Pancreas (tissue), 10 donors: Measurements from ENCODE around the gene SCAMP1. TPM values are rescaled to one million over a fixed set of nuclear protein-coding genes. Genes with fewer than 3 reads are reported as not detected.

Source experiments
- ATAC-seq, 4 donors: fragments of 200-7000 bp; cut with Tn5 transposase; one replicate each; pipeline versions ENCODE4 v1.8.0 to v1.9.1; 2020; ENCODE audit warnings: mild to moderate bottlenecking in 4 of 4, moderate library complexity in 4 of 4
- DNase-seq, 6 donors: peaks; one replicate each; pipeline ENCODE4 v3.0.0-alpha.2; 2020
- FAIRE-seq: peaks from 2 replicates; lab custom pipeline; 2012; peaks lifted over from hg19 to GRCh38; lab: Jason Lieb, UNC
- H3K27ac ChIP-seq, 4 donors: fragments of 200-600 bp; sonication (generic); 1 replicate in 3 of 4; 2 replicates in 1 of 4; pipeline versions ENCODE4 v1.5.0 to v1.8.0; 2020
- H3K27me3 ChIP-seq, 4 donors: fragments of 200-600 bp; one replicate each; pipeline ENCODE4 v1.8.0; 2021
- H3K36me3 ChIP-seq, 3 donors: fragments of 200-600 bp; sonication (generic) in 1 of 3; one replicate each; pipeline versions ENCODE4 v1.5.0 to v1.8.0; 2020 to 2021
- H3K4me1 ChIP-seq, 3 donors: fragments of 200-600 bp; one replicate each; pipeline ENCODE4 v1.8.0; 2021
- H3K4me3 ChIP-seq, 4 donors: fragments of 200-600 bp; sonication (generic) in 2 of 4; one replicate each; pipeline versions ENCODE4 v1.5.0 to v1.8.0; 2020 to 2021
- H3K9me3 ChIP-seq, 4 donors: fragments of 200-600 bp; one replicate each; pipeline ENCODE4 v1.8.0; 2021
- WGBS, 2 donors: extraction: QIAGEN DNeasy Blood & Tissue Kit; methylation state at CpG; one replicate each; pipeline ENCODE4 v1.1.7; 2013; 5-methylcytosine and 5-hydroxymethylcytosine counted together
- intact Hi-C, 3 donors: fragments of 100-400 bp; cut with DNase I; formaldehyde crosslinking; loops; one replicate each; pipeline versions ENCODE4 v1.11.1 to v1.14.2; 2022
- polyA plus RNA-seq, 2 donors: library from polyadenylated mRNA; stranded (reverse); fragments of 200-250 nt; gene quantifications; one replicate each; pipeline ENCODE4 v1.2.3, GENCODE V29; 2013
- total RNA-seq, 6 donors: library from RNA; stranded (reverse); fragmentation: NEBNext Ultra II Directional in 4 of 6; extraction: Animal tissue kit (Norgen Biotek cat#: 25700) in 4 of 6; gene quantifications; one replicate each; pipeline versions ENCODE4 v1.2.1 to v1.2.4, GENCODE V29; 2021 to 2023
- TF ChIP-seq, protein P1 (sequence below), 4 donors: fragments of 200-600 bp; sonication (generic) in 3 of 4; IDR thresholded peaks; one replicate each; pipeline versions ENCODE4 v1.5.0 to v1.8.0; 2021; ENCODE audit warnings: antibody characterized with exemption in 4 of 4
- donor health status: healthy with polysubstance abuse.
- donor health status: DM: no; HTN: no; CAD: no; lungs with moderate emphysema.
- donor health status: DM: no; HTN: no; CAD: no.
- donor health status: control.
- donor health status: control.
- donor health status: Bipolar disorder and iron deficiency.
- donor health status: DM: yes; HTN: yes; CAD: no.
- donor health status: DM: no; HTN: no; CAD: no.
- donor health status: DM: no; HTN: no; CAD: no.
- donor health status: DM: yes; HTN: yes; CAD: no.

SCAMP1 gene
- total and polyA plus RNA-seq, 8 donors = 4.4 to 29.9 (median 20.4) TPM

DNA sequence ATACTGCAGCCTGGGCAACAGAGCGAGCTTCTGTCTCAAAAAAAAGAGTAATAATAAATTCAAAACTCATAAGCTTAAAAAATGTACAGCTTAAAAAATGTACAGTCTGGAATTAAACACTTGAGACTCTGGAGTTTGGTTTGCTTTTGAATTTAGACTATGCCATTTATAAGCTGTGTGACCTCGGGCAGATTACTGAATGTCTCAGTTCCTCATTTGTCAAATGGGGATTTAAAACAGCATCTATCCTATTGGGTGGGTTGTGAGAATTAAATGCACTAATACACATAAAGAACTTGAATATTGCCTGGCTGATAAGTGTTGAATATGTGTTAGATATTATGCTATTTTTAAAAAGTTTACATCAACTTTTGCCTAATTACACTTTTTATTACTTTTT is 98.4 kb downstream of the SCAMP1 start:
- H3K36me3 ChIP-seq = no peaks in the 10 kb centered on the region
- ATAC-seq (no peak), DNase-seq (no peak), FAIRE-seq (no peak)
- H3K27ac ChIP-seq = no peak overlapping the region
- no peaks in the 10 kb centered on the region for H3K4me1 ChIP-seq
- H3K27me3 ChIP-seq = no peaks in the 10 kb centered on the region
- no peaks in the 10 kb centered on the region for H3K9me3 ChIP-seq
- H3K4me3 ChIP-seq = no peak overlapping the region
- intact Hi-C loops = no loop called here
- TF ChIP-seq, protein P1, sequence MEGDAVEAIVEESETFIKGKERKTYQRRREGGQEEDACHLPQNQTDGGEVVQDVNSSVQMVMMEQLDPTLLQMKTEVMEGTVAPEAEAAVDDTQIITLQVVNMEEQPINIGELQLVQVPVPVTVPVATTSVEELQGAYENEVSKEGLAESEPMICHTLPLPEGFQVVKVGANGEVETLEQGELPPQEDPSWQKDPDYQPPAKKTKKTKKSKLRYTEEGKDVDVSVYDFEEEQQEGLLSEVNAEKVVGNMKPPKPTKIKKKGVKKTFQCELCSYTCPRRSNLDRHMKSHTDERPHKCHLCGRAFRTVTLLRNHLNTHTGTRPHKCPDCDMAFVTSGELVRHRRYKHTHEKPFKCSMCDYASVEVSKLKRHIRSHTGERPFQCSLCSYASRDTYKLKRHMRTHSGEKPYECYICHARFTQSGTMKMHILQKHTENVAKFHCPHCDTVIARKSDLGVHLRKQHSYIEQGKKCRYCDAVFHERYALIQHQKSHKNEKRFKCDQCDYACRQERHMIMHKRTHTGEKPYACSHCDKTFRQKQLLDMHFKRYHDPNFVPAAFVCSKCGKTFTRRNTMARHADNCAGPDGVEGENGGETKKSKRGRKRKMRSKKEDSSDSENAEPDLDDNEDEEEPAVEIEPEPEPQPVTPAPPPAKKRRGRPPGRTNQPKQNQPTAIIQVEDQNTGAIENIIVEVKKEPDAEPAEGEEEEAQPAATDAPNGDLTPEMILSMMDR (IDR thresholded peaks at IDR 0.05) = no peak
- WGBS, 2 donors = 93% methylated on average over 2 of the region's 2 CpGs

GRCh38 chr5:78467140-78467539 is 106.7 kb downstream of the SCAMP1 start:
- intact Hi-C loops = loop anchor here in 1 of 3 donors (10.0 kb wide), 1 partner anchor 418 kb away; no protein-coding TSS in a partner anchor
- 95% methylated on average over 1 of the region's 1 CpG for WGBS, 2 donors
- no peak overlapping the region for H3K4me3 ChIP-seq
- H3K27ac ChIP-seq = no peak overlapping the region
- H3K36me3 ChIP-seq = no peaks in the 10 kb centered on the region
- TF ChIP-seq, protein P1 (IDR thresholded peaks at IDR 0.05) = no peak
- FAIRE-seq = no peak
- DNase-seq = no peak
- H3K9me3 ChIP-seq = no peaks in the 10 kb centered on the region
- no peaks in the 10 kb centered on the region for H3K27me3 ChIP-seq
- no peaks in the 10 kb centered on the region for H3K4me1 ChIP-seq
- ATAC-seq = peak in 1 of 4 donors; percentile 27

DNA sequence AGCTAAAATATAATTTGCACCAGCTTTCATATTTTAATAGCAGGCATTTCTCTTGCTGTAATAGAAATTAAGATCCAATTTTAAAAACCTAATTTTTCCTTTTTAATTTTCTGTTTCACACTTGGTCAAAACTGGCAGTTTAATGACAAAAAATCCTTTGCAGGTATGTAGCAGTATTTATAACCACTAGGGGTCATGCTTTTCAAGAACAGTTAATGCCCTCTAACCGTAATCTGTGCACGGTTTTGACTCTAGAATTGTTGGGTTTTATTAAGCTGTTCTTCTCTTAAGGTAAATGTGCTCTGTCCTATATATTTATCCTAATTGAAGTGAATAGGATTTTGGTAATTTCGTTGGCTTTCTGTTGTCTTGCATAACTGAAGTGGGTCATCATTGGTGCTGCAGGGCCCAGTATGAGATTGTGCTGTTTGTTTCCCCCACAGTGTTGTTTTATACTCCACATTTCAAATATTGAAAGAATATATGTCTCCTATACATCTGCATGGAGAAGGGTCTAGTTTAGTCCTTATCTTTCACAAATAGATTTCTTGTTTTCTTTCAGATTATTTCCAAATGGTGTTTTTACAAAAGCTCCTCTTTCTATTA is 107.4 kb downstream of the SCAMP1 start:
- WGBS, 2 donors = 12 to 22% methylated on average over 3 of the region's 3 CpGs
- intact Hi-C loops = loop anchor here in 1 of 3 donors (10.0 kb wide), 1 partner anchor 417 kb away; no protein-coding TSS in a partner anchor
- DNase-seq (no peak), FAIRE-seq (peak; percentile 94), ATAC-seq (peak; percentile 58 to 87 (median 82))
- H3K27me3 ChIP-seq = no peaks in the 10 kb centered on the region
- H3K4me3 ChIP-seq = no peak overlapping the region
- TF ChIP-seq, protein P1 (IDR thresholded peaks at IDR 0.05) = peak; percentile 44 to 71 (median 64)
- no peaks in the 10 kb centered on the region for H3K9me3 ChIP-seq
- H3K36me3 ChIP-seq = no peaks in the 10 kb centered on the region
- no peak overlapping the region for H3K27ac ChIP-seq
- H3K4me1 ChIP-seq = no peaks in the 10 kb centered on the region

DNA sequence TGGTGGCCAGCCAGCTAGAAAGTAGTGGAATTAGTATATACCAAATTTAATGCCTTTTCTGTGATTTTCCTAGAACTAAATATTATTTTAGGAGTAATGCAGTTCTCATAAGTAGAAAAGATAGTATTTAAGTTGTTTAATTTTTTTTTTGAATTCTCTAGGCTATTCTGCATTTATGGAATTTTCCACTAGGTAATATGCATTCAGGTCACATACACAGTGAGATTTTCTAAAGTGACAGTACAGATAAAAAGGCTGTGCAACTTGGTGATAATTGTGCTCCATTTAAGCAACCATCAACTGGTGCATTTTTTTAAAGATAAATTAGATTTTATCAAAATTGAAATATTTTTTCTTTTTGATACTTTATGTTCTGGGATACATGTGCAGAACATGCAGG is 111.5 kb downstream of the SCAMP1 start:
- no peak overlapping the region for H3K27ac ChIP-seq
- H3K36me3 ChIP-seq = no peaks in the 10 kb centered on the region
- ATAC-seq (no peak), DNase-seq (no peak), FAIRE-seq (no peak)
- H3K4me3 ChIP-seq = no peak overlapping the region
- no peaks in the 10 kb centered on the region for H3K9me3 ChIP-seq
- H3K4me1 ChIP-seq = no peaks in the 10 kb centered on the region
- TF ChIP-seq, protein P1 (IDR thresholded peaks at IDR 0.05) = no peak
- intact Hi-C loops = no loop called here
- H3K27me3 ChIP-seq = no peaks in the 10 kb centered on the region

DNA sequence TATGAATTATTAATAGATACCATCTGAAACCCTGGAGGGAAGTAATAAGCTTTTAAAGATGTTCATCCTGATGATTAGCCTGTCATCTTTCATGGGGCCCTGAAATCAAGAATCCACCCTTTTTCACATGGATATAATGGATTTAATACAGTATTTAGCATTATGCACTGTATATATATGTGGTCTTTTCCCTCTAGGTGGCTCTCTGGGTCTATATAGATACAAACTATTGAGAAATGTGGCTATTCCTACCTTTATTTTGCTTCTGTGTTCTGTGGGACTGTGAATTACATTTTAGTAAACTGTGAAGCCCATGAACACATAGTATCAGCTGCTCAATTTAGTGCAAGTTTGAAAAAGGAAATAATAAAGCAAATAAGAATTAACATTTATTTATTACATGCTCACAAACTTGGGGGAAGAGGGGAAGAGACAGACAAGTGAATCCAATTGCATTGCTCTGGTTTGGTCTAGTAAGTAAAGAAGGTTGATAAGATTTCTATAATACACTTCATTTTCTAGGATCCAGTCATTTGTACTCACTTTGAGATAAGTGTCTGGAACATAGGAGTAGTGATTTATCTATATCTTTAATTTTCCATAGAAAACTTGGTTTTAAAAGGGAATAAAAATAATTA is 112.2 kb downstream of the SCAMP1 start:
- DNase-seq (no peak), FAIRE-seq (no peak), ATAC-seq (peak in 2 of 4 donors; percentile 40 to 56)
- TF ChIP-seq, protein P1 (IDR thresholded peaks at IDR 0.05) = no peak
- H3K4me3 ChIP-seq = no peak overlapping the region
- no peaks in the 10 kb centered on the region for H3K36me3 ChIP-seq
- H3K27me3 ChIP-seq = no peaks in the 10 kb centered on the region
- H3K9me3 ChIP-seq = no peaks in the 10 kb centered on the region
- no peaks in the 10 kb centered on the region for H3K4me1 ChIP-seq
- no peak overlapping the region for H3K27ac ChIP-seq
- intact Hi-C loops = no loop called here
